Uterus (tissue), 2 donors: ENCODE measurements around the gene GNAL.

Experiments used
- POLR2A ChIP-seq, 2 donors: fragments of 450-650 bp; IDR thresholded peaks; one replicate each; pipeline ENCODE4 v1.6.1; 2016; ENCODE audit warnings: antibody characterized with exemption in 2 of 2, mild to moderate bottlenecking in 1 of 2, moderate library complexity in 1 of 2
- TF ChIP-seq, protein P1 (sequence below), 4 experiments: fragments of 200-600 bp in 2 of 4; fragments of 450-650 bp in 2 of 4; sonication (generic) in 2 of 4; IDR thresholded peaks; one replicate each; pipeline ENCODE4 v1.5.1; 2016 to 2019; ENCODE audit warnings: antibody characterized with exemption in 4 of 4, mild to moderate bottlenecking in 2 of 4, moderate library complexity in 1 of 4

DNA sequence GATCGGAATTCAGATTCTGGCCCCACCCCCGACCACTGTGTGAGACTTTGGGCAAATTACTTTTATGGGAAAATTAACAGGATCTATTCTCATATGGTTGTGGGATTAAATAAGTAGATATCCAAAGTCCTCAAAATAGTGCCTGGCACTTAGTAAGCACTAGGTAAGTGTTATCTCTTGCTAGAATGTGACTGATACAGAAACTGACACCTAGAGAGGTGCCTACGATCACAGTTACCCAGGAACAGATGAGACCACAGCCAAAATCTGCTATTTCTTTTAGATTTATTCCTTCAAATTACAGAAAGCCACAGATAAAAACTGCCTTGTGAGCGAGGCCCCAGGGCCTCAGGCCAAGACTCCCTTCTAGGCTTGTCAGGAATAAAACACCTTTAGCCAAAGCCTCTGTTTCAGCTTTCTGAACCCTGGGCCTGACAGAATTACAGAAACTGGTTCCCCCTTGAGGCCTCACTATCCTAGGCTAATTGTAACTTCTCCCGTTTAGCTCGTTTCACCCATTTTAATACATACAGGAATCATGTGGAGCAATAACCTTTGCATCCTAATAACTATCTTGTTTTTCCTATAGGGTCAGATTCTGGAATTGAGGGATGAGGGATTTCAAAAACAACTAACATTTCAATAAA, 139.8 kb downstream of the GNAL start:
- no peak for TF ChIP-seq POLR2A (IDR thresholded peaks at IDR 0.05)
- TF ChIP-seq, protein P1, sequence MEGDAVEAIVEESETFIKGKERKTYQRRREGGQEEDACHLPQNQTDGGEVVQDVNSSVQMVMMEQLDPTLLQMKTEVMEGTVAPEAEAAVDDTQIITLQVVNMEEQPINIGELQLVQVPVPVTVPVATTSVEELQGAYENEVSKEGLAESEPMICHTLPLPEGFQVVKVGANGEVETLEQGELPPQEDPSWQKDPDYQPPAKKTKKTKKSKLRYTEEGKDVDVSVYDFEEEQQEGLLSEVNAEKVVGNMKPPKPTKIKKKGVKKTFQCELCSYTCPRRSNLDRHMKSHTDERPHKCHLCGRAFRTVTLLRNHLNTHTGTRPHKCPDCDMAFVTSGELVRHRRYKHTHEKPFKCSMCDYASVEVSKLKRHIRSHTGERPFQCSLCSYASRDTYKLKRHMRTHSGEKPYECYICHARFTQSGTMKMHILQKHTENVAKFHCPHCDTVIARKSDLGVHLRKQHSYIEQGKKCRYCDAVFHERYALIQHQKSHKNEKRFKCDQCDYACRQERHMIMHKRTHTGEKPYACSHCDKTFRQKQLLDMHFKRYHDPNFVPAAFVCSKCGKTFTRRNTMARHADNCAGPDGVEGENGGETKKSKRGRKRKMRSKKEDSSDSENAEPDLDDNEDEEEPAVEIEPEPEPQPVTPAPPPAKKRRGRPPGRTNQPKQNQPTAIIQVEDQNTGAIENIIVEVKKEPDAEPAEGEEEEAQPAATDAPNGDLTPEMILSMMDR (IDR thresholded peaks at IDR 0.05) = no peak
